IPS-18a (cell line): ENCODE measurements around the gene ANKEF1.
"Not testable (repeated sequence)": the region's sequence is repeated elsewhere in the genome, so short reads cannot be mapped to it uniquely, and the experiment has no call there.

ENCODE experiments used
- H3K27ac ChIP-seq: one replicate; pipeline ENCODE4 v1.5.1; 2013; ENCODE audit warnings: low read length
- H3K27me3 ChIP-seq: one replicate; pipeline ENCODE4 v1.6.1; 2013; ENCODE audit warnings: mild to moderate bottlenecking, low read length; ENCODE audit not compliant: control insufficient read depth, insufficient read depth
- H3K36me3 ChIP-seq: one replicate; pipeline ENCODE4 v1.6.1; 2013; ENCODE audit warnings: low read depth, low read length; ENCODE audit not compliant: control insufficient read depth
- H3K4me1 ChIP-seq: one replicate; pipeline ENCODE4 v1.6.1; 2013; ENCODE audit warnings: low read depth, low read length; ENCODE audit not compliant: control insufficient read depth
- H3K4me3 ChIP-seq: one replicate; pipeline ENCODE4 v1.5.1; 2013; ENCODE audit warnings: low read length
- H3K9ac ChIP-seq: one replicate; pipeline ENCODE4 v1.6.1; 2013; ENCODE audit warnings: mild to moderate bottlenecking, low read length, moderate library complexity
- H3K9me3 ChIP-seq: one replicate; pipeline ENCODE4 v1.6.1; 2013; ENCODE audit warnings: low read depth, low read length; ENCODE audit not compliant: control insufficient read depth

The ANKEF1 gene

GRCh38 chr20:10033905-10034650 lies 709 bp upstream of the ANKEF1 start:
- Histone ChIP-seq H3K27me3 (peaks cover 8% of the 10 kb centered on the region), H3K27ac (no peak overlapping the region), H3K4me1 (peaks cover 3% of the 10 kb centered on the region), H3K4me3 (no peak overlapping the region), H3K9me3 (no peaks in the 10 kb centered on the region), H3K36me3 (no peaks in the 10 kb centered on the region), H3K9ac (no peak overlapping the region)

- H3K36me3 ChIP-seq, H3K4me3 ChIP-seq, H3K9me3 ChIP-seq: not testable (repeated sequence)
Observed at GRCh38 chr20:10036321-10036720, 1.5 kb downstream of the ANKEF1 start.

GRCh38 chr20:10040070-10040975 lies 5.5 kb downstream of the ANKEF1 start:
- Histone ChIP-seq H3K27ac (no peak overlapping the region), H3K36me3 (no peaks in the 10 kb centered on the region), H3K9ac (no peak overlapping the region), H3K4me3 (no peak overlapping the region), H3K27me3 (no peaks in the 10 kb centered on the region), H3K9me3 (no peaks in the 10 kb centered on the region), H3K4me1 (peaks cover 3% of the 10 kb centered on the region)

More at GRCh38 chr20:10036321-10036720, 1.5 kb downstream of the ANKEF1 start:
- H3K4me1 ChIP-seq, H3K27ac ChIP-seq, H3K27me3 ChIP-seq, H3K9ac ChIP-seq: not testable (repeated sequence)

- no peak overlapping the region for H3K4me3 ChIP-seq
- H3K27me3 ChIP-seq: no peaks in the 10 kb centered on the region
- no peaks in the 10 kb centered on the region for H3K36me3 ChIP-seq
- no peak overlapping the region for H3K9ac ChIP-seq
- no peaks in the 10 kb centered on the region for H3K4me1 ChIP-seq
- H3K27ac ChIP-seq: no peak overlapping the region
- no peaks in the 10 kb centered on the region for H3K9me3 ChIP-seq
Observed at GRCh38 chr20:10042086-10042485, 7.3 kb downstream of the ANKEF1 start.

GRCh38 chr20:10047427-10047826 lies 12.6 kb downstream of the ANKEF1 start:
- Histone ChIP-seq H3K27me3 (no peaks in the 10 kb centered on the region), H3K4me3 (no peak overlapping the region), H3K4me1 (no peaks in the 10 kb centered on the region), H3K9me3 (no peaks in the 10 kb centered on the region), H3K27ac (no peak overlapping the region), H3K36me3 (no peaks in the 10 kb centered on the region), H3K9ac (no peak overlapping the region)

GRCh38 chr20:10051185-10051584 lies 16.4 kb downstream of the ANKEF1 start:
- H3K4me1 ChIP-seq: no peaks in the 10 kb centered on the region
- H3K27ac ChIP-seq: no peak overlapping the region
- H3K9me3 ChIP-seq: no peaks in the 10 kb centered on the region
- H3K4me3 ChIP-seq: no peak overlapping the region
- H3K27me3 ChIP-seq: no peaks in the 10 kb centered on the region
- H3K36me3 ChIP-seq: peaks cover 3% of the 10 kb centered on the region
- no peak overlapping the region for H3K9ac ChIP-seq

- Histone ChIP-seq H3K27me3 (no peaks in the 10 kb centered on the region), H3K4me1 (peaks cover 8% of the 10 kb centered on the region), H3K9me3 (no peaks in the 10 kb centered on the region), H3K9ac (no peak overlapping the region), H3K36me3 (peaks cover 5% of the 10 kb centered on the region), H3K4me3 (no peak overlapping the region), H3K27ac (no peak overlapping the region)
Observed at GRCh38 chr20:10059006-10059405, 24.2 kb downstream of the ANKEF1 start.

- Histone ChIP-seq H3K4me3 (no peak overlapping the region), H3K9ac (no peak overlapping the region), H3K27ac (no peak overlapping the region), H3K27me3 (no peaks in the 10 kb centered on the region), H3K36me3 (peaks cover 3% of the 10 kb centered on the region), H3K9me3 (no peaks in the 10 kb centered on the region), H3K4me1 (peaks cover 8% of the 10 kb centered on the region)
Observed at GRCh38 chr20:10060226-10060625, 25.4 kb downstream of the ANKEF1 start.

GRCh38 chr20:10061641-10062040 lies 26.9 kb downstream of the ANKEF1 start:
- peaks cover 8% of the 10 kb centered on the region for H3K4me1 ChIP-seq
- H3K9ac ChIP-seq: no peak overlapping the region
- H3K4me3 ChIP-seq: no peak overlapping the region
- H3K27me3 ChIP-seq: no peaks in the 10 kb centered on the region
- no peaks in the 10 kb centered on the region for H3K9me3 ChIP-seq
- H3K27ac ChIP-seq: no peak overlapping the region
- H3K36me3 ChIP-seq: peaks cover 2% of the 10 kb centered on the region

- no peak overlapping the region for H3K27ac ChIP-seq
- no peak overlapping the region for H3K9ac ChIP-seq
- no peak overlapping the region for H3K4me3 ChIP-seq
- no peaks in the 10 kb centered on the region for H3K27me3 ChIP-seq
- H3K36me3 ChIP-seq: no peaks in the 10 kb centered on the region
- peaks cover 8% of the 10 kb centered on the region for H3K4me1 ChIP-seq
- no peaks in the 10 kb centered on the region for H3K9me3 ChIP-seq
Observed at GRCh38 chr20:10063482-10063881, 28.7 kb downstream of the ANKEF1 start.

- Histone ChIP-seq H3K4me1 (peaks cover 5% of the 10 kb centered on the region), H3K27me3 (no peaks in the 10 kb centered on the region), H3K9me3 (no peaks in the 10 kb centered on the region), H3K9ac (no peak overlapping the region), H3K27ac (no peak overlapping the region), H3K4me3 (no peak overlapping the region), H3K36me3 (no peaks in the 10 kb centered on the region)
Observed at GRCh38 chr20:10064611-10065010, 29.8 kb downstream of the ANKEF1 start.
